Measurements from ENCODE around the gene OR1B1.

The OR1B1 gene

GRCh38 chr9:122606587-122606986 lies 50.8 kb downstream of the OR1B1 start:
- TF ChIP-seq TOX (CRISPR knock-in tag; IDR thresholded peaks at IDR 0.05; ENCODE audit: borderline replicate concordance), result no peak
- no peak for TF ChIP-seq ZNF565 (CRISPR knock-in tag; conservative IDR thresholded peaks at IDR 0.05; ENCODE audit: low read depth)
- TF ChIP-seq GLIS3 (CRISPR knock-in tag; IDR thresholded peaks at IDR 0.05), result no peak
- TF ChIP-seq, protein P1, sequence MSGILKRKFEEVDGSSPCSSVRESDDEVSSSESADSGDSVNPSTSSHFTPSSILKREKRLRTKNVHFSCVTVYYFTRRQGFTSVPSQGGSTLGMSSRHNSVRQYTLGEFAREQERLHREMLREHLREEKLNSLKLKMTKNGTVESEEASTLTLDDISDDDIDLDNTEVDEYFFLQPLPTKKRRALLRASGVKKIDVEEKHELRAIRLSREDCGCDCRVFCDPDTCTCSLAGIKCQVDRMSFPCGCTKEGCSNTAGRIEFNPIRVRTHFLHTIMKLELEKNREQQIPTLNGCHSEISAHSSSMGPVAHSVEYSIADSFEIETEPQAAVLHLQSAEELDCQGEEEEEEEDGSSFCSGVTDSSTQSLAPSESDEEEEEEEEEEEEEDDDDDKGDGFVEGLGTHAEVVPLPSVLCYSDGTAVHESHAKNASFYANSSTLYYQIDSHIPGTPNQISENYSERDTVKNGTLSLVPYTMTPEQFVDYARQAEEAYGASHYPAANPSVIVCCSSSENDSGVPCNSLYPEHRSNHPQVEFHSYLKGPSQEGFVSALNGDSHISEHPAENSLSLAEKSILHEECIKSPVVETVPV (CRISPR knock-in tag; IDR thresholded peaks at IDR 0.05), result no peak
- TF ChIP-seq RARB (CRISPR knock-in tag; IDR thresholded peaks at IDR 0.05), result no peak
- no peak for TF ChIP-seq ESRRG (CRISPR knock-in tag; IDR thresholded peaks at IDR 0.05)
- no peak for TF ChIP-seq OSR1 (CRISPR knock-in tag; IDR thresholded peaks at IDR 0.05)
- no peak for TF ChIP-seq ZNF70 (CRISPR knock-in tag; IDR thresholded peaks at IDR 0.05)
- no peak for TF ChIP-seq POU6F1 (CRISPR knock-in tag; IDR thresholded peaks at IDR 0.05; ENCODE audit: borderline replicate concordance, low read depth)
- TF ChIP-seq CSDC2 (CRISPR knock-in tag; IDR thresholded peaks at IDR 0.05), result no peak
- no peak for TF ChIP-seq PPARA (CRISPR knock-in tag; IDR thresholded peaks at IDR 0.05; ENCODE audit: borderline replicate concordance)
- TF ChIP-seq ZC3H10 (CRISPR knock-in tag; IDR thresholded peaks at IDR 0.05), result no peak
- TF ChIP-seq, protein P2, sequence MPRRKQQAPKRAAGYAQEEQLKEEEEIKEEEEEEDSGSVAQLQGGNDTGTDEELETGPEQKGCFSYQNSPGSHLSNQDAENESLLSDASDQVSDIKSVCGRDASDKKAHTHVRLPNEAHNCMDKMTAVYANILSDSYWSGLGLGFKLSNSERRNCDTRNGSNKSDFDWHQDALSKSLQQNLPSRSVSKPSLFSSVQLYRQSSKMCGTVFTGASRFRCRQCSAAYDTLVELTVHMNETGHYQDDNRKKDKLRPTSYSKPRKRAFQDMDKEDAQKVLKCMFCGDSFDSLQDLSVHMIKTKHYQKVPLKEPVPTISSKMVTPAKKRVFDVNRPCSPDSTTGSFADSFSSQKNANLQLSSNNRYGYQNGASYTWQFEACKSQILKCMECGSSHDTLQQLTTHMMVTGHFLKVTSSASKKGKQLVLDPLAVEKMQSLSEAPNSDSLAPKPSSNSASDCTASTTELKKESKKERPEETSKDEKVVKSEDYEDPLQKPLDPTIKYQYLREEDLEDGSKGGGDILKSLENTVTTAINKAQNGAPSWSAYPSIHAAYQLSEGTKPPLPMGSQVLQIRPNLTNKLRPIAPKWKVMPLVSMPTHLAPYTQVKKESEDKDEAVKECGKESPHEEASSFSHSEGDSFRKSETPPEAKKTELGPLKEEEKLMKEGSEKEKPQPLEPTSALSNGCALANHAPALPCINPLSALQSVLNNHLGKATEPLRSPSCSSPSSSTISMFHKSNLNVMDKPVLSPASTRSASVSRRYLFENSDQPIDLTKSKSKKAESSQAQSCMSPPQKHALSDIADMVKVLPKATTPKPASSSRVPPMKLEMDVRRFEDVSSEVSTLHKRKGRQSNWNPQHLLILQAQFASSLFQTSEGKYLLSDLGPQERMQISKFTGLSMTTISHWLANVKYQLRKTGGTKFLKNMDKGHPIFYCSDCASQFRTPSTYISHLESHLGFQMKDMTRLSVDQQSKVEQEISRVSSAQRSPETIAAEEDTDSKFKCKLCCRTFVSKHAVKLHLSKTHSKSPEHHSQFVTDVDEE (CRISPR knock-in tag; IDR thresholded peaks at IDR 0.05), result no peak
- no peak for TF ChIP-seq ARNTL (CRISPR knock-in tag; IDR thresholded peaks at IDR 0.05; ENCODE audit: borderline replicate concordance, low read depth)
- TF ChIP-seq TCF4 (CRISPR knock-in tag; IDR thresholded peaks at IDR 0.05; ENCODE audit: borderline replicate concordance), result no peak
- TF ChIP-seq, protein P3, sequence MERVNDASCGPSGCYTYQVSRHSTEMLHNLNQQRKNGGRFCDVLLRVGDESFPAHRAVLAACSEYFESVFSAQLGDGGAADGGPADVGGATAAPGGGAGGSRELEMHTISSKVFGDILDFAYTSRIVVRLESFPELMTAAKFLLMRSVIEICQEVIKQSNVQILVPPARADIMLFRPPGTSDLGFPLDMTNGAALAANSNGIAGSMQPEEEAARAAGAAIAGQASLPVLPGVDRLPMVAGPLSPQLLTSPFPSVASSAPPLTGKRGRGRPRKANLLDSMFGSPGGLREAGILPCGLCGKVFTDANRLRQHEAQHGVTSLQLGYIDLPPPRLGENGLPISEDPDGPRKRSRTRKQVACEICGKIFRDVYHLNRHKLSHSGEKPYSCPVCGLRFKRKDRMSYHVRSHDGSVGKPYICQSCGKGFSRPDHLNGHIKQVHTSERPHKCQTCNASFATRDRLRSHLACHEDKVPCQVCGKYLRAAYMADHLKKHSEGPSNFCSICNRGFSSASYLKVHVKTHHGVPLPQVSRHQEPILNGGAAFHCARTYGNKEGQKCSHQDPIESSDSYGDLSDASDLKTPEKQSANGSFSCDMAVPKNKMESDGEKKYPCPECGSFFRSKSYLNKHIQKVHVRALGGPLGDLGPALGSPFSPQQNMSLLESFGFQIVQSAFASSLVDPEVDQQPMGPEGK (CRISPR knock-in tag; IDR thresholded peaks at IDR 0.05; ENCODE audit: borderline replicate concordance), result no peak
- TF ChIP-seq, protein P4, sequence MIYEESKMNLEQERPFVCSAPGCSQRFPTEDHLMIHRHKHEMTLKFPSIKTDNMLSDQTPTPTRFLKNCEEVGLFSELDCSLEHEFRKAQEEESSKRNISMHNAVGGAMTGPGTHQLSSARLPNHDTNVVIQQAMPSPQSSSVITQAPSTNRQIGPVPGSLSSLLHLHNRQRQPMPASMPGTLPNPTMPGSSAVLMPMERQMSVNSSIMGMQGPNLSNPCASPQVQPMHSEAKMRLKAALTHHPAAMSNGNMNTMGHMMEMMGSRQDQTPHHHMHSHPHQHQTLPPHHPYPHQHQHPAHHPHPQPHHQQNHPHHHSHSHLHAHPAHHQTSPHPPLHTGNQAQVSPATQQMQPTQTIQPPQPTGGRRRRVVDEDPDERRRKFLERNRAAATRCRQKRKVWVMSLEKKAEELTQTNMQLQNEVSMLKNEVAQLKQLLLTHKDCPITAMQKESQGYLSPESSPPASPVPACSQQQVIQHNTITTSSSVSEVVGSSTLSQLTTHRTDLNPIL (CRISPR knock-in tag; IDR thresholded peaks at IDR 0.05; ENCODE audit: low read depth), result no peak
- TF ChIP-seq ZNF8 (CRISPR knock-in tag; IDR thresholded peaks at IDR 0.05), result no peak
- ATAC-seq, result no peak

GRCh38 chr9:122605691-122606090 lies 51.7 kb downstream of the OR1B1 start:
- no peak for ATAC-seq
- TF ChIP-seq ZNF8 (CRISPR knock-in tag; IDR thresholded peaks at IDR 0.05) (no peak), RARB (CRISPR knock-in tag; IDR thresholded peaks at IDR 0.05) (no peak), ZFP3 (CRISPR knock-in tag; IDR thresholded peaks at IDR 0.05) (no peak), OSR1 (CRISPR knock-in tag; IDR thresholded peaks at IDR 0.05) (no peak), ZFP30 (CRISPR knock-in tag; IDR thresholded peaks at IDR 0.05) (no peak), TCF4 (CRISPR knock-in tag; IDR thresholded peaks at IDR 0.05; ENCODE audit: borderline replicate concordance) (no peak), SNAI2 (CRISPR knock-in tag; IDR thresholded peaks at IDR 0.05) (no peak), TOX (CRISPR knock-in tag; IDR thresholded peaks at IDR 0.05; ENCODE audit: borderline replicate concordance) (no peak), ESRRG (CRISPR knock-in tag; IDR thresholded peaks at IDR 0.05) (no peak), GLIS3 (CRISPR knock-in tag; IDR thresholded peaks at IDR 0.05) (no peak), POU6F1 (CRISPR knock-in tag; IDR thresholded peaks at IDR 0.05; ENCODE audit: borderline replicate concordance, low read depth) (no peak), BACH2 (CRISPR knock-in tag; IDR thresholded peaks at IDR 0.05; ENCODE audit: borderline replicate concordance) (no peak), ZNF565 (CRISPR knock-in tag; conservative IDR thresholded peaks at IDR 0.05; ENCODE audit: low read depth) (no peak)
- TF ChIP-seq, protein P4 (CRISPR knock-in tag; IDR thresholded peaks at IDR 0.05; ENCODE audit: low read depth), result no peak
- TF ChIP-seq, protein P2 (CRISPR knock-in tag; IDR thresholded peaks at IDR 0.05), result no peak
- TF ChIP-seq, protein P1 (CRISPR knock-in tag; IDR thresholded peaks at IDR 0.05), result no peak
